ENCODE data around the gene CDX1.

Gene CDX1

GRCh38 chr5:150166650-150167511 is at the start of gene CDX1:
Gene CDX1, plus strand, starts transcription at chr5:150166778. Its CDS starts 99 bp downstream, at chr5:150166877.
- no peak for DNase-seq
- intact Hi-C loops (cut with DNase I) = loop anchor here (10.0 kb wide), 1 partner anchor 268 kb away; no protein-coding TSS in a partner anchor

- peak in 2 of 10 donors; percentile 46 for DNase-seq
- intact Hi-C loops (cut with DNase I) = no loop called here
Measured at GRCh38 chr5:150117945-150118560, 48.5 kb upstream of the CDX1 start.

- intact Hi-C loops (cut with DNase I) = no loop called here
- DNase-seq = peak in 1 of 10 donors; percentile 60
Measured at GRCh38 chr5:150118561-150119229, 47.9 kb upstream of the CDX1 start.

GRCh38 chr5:150119421-150120061 is 47.0 kb upstream of the CDX1 start:
- intact Hi-C loops (cut with DNase I) = loop anchor here (10.0 kb wide), 1 partner anchor 315 kb away; no protein-coding TSS in a partner anchor
- peak in 3 of 10 donors; percentile 9 to 77 (median 71) for DNase-seq

GRCh38 chr5:150120062-150120441 is 46.5 kb upstream of the CDX1 start:
- intact Hi-C loops (cut with DNase I) = loop anchor here (10.0 kb wide), 1 partner anchor 315 kb away; no protein-coding TSS in a partner anchor
- peak in 3 of 10 donors; percentile 1 to 56 (median 5) for DNase-seq

- peak in 2 of 10 donors; percentile 9 to 36 for DNase-seq
- intact Hi-C loops (cut with DNase I) = loop anchor here (10.0 kb wide), 1 partner anchor 314 kb away; no protein-coding TSS in a partner anchor
Measured at GRCh38 chr5:150120617-150121447, 45.7 kb upstream of the CDX1 start.

- DNase-seq = peak in 3 of 10 donors; percentile 9 to 59 (median 38)
- intact Hi-C loops (cut with DNase I) = loop anchor here (10.0 kb wide), 1 partner anchor 313 kb away; no protein-coding TSS in a partner anchor
Measured at GRCh38 chr5:150121448-150122157, 45.0 kb upstream of the CDX1 start.

GRCh38 chr5:150122158-150122510 is 44.4 kb upstream of the CDX1 start:
- intact Hi-C loops (cut with DNase I) = loop anchor here (10.0 kb wide), 1 partner anchor 313 kb away; no protein-coding TSS in a partner anchor
- DNase-seq = peak in 2 of 10 donors; percentile 13 to 54

- DNase-seq = peak in 3 of 10 donors; percentile 2 to 62 (median 33)
- intact Hi-C loops (cut with DNase I) = loop anchor here (10.0 kb wide), 1 partner anchor 312 kb away; no protein-coding TSS in a partner anchor
Measured at GRCh38 chr5:150122536-150123481, 43.8 kb upstream of the CDX1 start.

GRCh38 chr5:150123542-150123941 is 43.0 kb upstream of the CDX1 start:
- no peak for DNase-seq

GRCh38 chr5:150124111-150124557 is 42.4 kb upstream of the CDX1 start:
- intact Hi-C loops (cut with DNase I) = loop anchor here (10.0 kb wide), 1 partner anchor 311 kb away; no protein-coding TSS in a partner anchor
- DNase-seq = peak in 1 of 10 donors; percentile 66

More at GRCh38 chr5:150123542-150123941, 43.0 kb upstream of the CDX1 start:
- intact Hi-C loops (cut with DNase I) = loop anchor here (10.0 kb wide), 1 partner anchor 311 kb away; no protein-coding TSS in a partner anchor

GRCh38 chr5:150124596-150124995 is 42.0 kb upstream of the CDX1 start:
- intact Hi-C loops (cut with DNase I) = loop anchor here (10.0 kb wide), 1 partner anchor 310 kb away; no protein-coding TSS in a partner anchor
- peak in 2 of 10 donors; percentile 16 to 29 for DNase-seq

GRCh38 chr5:150125334-150125733 is 41.2 kb upstream of the CDX1 start:
- DNase-seq = peak in 2 of 10 donors; percentile 44 to 72
- intact Hi-C loops (cut with DNase I) = loop anchor here (10.0 kb wide), 1 partner anchor 309 kb away; no protein-coding TSS in a partner anchor

GRCh38 chr5:150126199-150126920 is 40.2 kb upstream of the CDX1 start:
- peak in 2 of 10 donors; percentile 46 to 56 for DNase-seq
- intact Hi-C loops (cut with DNase I) = loop anchor here (10.0 kb wide), 1 partner anchor 308 kb away; no protein-coding TSS in a partner anchor

- DNase-seq = peak in 2 of 10 donors; percentile 61 to 67
- intact Hi-C loops (cut with DNase I) = loop anchor here (10.0 kb wide), 1 partner anchor 308 kb away; no protein-coding TSS in a partner anchor
Measured at GRCh38 chr5:150126921-150127265, 39.7 kb upstream of the CDX1 start.

- DNase-seq = no peak
- intact Hi-C loops (cut with DNase I) = loop anchor here (10.0 kb wide), 1 partner anchor 305 kb away; no protein-coding TSS in a partner anchor
Measured at GRCh38 chr5:150129454-150129812, 37.1 kb upstream of the CDX1 start.

All from posterior cingulate gyrus (tissue), 11 donors.